ENCODE results near the gene AHDC1. TPM values are rescaled to one million over a fixed set of nuclear protein-coding genes. Genes with fewer than 3 reads are reported as not detected.

The AHDC1 gene
- total and polyA plus RNA-seq, 2 donors (not counting 3 experiments of a cell fraction or from before 2014, with no cell fraction given): 7.0 to 32.1 TPM

GRCh38 chr1:27517907-27518718 lies 85.8 kb downstream of the AHDC1 start:
- dilution Hi-C loops (cut with MboI; ENCODE audit: extremely low pct_ligation_motif_present, low sequenced_read_pairs): no loop called here
- Histone ChIP-seq H3K36me3 (ENCODE audit: control insufficient read depth in 2 of 2, extremely low read depth in 1 of 2, insufficient read depth in 2 of 2, low read length in 2 of 2) (no peaks in the 10 kb centered on the region), H3K4me3 (replicated peaks in 1 of 3; ENCODE audit: insufficient read depth in 1 of 3, low read depth in 1 of 3, low read length in 3 of 3) (no peak overlapping the region), H3K4me1 (ENCODE audit: control insufficient read depth, extremely low read depth, insufficient read depth, low read length) (peaks cover 13% of the 10 kb centered on the region), H3K9ac (replicated peaks; ENCODE audit: extremely low read depth, insufficient read depth, low read length) (no peak overlapping the region), H3K4me2 (ENCODE audit: insufficient read depth, low read length) (no peak overlapping the region), H3K27ac (ENCODE audit: insufficient read depth, low read depth, low read length) (no peak overlapping the region), H2AFZ (ENCODE audit: low read depth, low read length) (no peak overlapping the region), H3K79me2 (ENCODE audit: control insufficient read depth, insufficient read depth, low read length) (no peaks in the 10 kb centered on the region), H4K20me1 (replicated peaks; ENCODE audit: control insufficient read depth, extremely low read depth, insufficient read depth, low read length) (no peaks in the 10 kb centered on the region), H3K9me3 (replicated peaks; ENCODE audit: control insufficient read depth, insufficient read depth, low read length) (no peaks in the 10 kb centered on the region), H3K9me1 (replicated peaks; ENCODE audit: control insufficient read depth, extremely low read depth, insufficient read depth, low read length) (no peaks in the 10 kb centered on the region), H3K27me3 (ENCODE audit: control insufficient read depth in 2 of 2, insufficient read depth in 2 of 2, low read length in 2 of 2) (no peaks in the 10 kb centered on the region)
- FAIRE-seq (peak; percentile 31), DNase-seq (ENCODE audit: low read depth, low spot score) (no peak)
- intact Hi-C loops (cut with micrococcal nuclease): no loop called here
- BruUV-seq (replicated peaks): no TSS peak
- ChIA-PET CTCF (interaction anchor here (1.0 to 2.5 kb wide), 3 partner anchors 39 to 102 kb away, joined by 4 to 10 read pairs (median 5); no protein-coding TSS in a partner anchor), POLR2A (no interaction called here)
- TF ChIP-seq POLR2A (IDR thresholded peaks at IDR 0.05; ENCODE audit: low read depth, low read length) (no peak), POLR2AphosphoS5 (IDR thresholded peaks at IDR 0.05; ENCODE audit: insufficient read depth, low read depth, low read length) (no peak), JUN (IDR thresholded peaks at IDR 0.05; ENCODE audit: borderline replicate concordance, insufficient read depth, insufficient read length, low read depth) (no peak), MYC (IDR thresholded peaks at IDR 0.05; ENCODE audit: low read depth, low read length) (no peak), EZH2 (IDR thresholded peaks at IDR 0.05; ENCODE audit: borderline replicate concordance, low read depth, low read length, severe bottlenecking) (no peak), GATA2 (IDR thresholded peaks at IDR 0.05; ENCODE audit: insufficient read depth, insufficient read length, low read depth, low read length) (no peak), FOS (IDR thresholded peaks at IDR 0.05; ENCODE audit: borderline replicate concordance, insufficient read depth, low read length) (no peak)
- TF ChIP-seq, protein P1, sequence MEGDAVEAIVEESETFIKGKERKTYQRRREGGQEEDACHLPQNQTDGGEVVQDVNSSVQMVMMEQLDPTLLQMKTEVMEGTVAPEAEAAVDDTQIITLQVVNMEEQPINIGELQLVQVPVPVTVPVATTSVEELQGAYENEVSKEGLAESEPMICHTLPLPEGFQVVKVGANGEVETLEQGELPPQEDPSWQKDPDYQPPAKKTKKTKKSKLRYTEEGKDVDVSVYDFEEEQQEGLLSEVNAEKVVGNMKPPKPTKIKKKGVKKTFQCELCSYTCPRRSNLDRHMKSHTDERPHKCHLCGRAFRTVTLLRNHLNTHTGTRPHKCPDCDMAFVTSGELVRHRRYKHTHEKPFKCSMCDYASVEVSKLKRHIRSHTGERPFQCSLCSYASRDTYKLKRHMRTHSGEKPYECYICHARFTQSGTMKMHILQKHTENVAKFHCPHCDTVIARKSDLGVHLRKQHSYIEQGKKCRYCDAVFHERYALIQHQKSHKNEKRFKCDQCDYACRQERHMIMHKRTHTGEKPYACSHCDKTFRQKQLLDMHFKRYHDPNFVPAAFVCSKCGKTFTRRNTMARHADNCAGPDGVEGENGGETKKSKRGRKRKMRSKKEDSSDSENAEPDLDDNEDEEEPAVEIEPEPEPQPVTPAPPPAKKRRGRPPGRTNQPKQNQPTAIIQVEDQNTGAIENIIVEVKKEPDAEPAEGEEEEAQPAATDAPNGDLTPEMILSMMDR (IDR thresholded peaks at IDR 0.05; ENCODE audit: extremely low read depth in 1 of 2, insufficient read depth in 1 of 2, low read depth in 1 of 2, low read length in 2 of 2): no peak
- TF ChIP-seq, protein P2, sequence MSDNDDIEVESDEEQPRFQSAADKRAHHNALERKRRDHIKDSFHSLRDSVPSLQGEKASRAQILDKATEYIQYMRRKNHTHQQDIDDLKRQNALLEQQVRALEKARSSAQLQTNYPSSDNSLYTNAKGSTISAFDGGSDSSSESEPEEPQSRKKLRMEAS (IDR thresholded peaks at IDR 0.05; ENCODE audit: insufficient read depth, insufficient read length): no peak
